Dedifferentiated amniotic fluid mesenchymal stem cell (primary cell): Measurements from ENCODE around the gene PIGP.
"Not testable (repeated sequence)": the region's sequence is repeated elsewhere in the genome, so short reads cannot be mapped to it uniquely, and the experiment has no call there.

Experiments
- DNase-seq: peaks from one replicate; pipeline ENCODE4 v3.0.0-alpha.2; 2016; ENCODE audit errors: extremely low spot score

The PIGP gene

DNA sequence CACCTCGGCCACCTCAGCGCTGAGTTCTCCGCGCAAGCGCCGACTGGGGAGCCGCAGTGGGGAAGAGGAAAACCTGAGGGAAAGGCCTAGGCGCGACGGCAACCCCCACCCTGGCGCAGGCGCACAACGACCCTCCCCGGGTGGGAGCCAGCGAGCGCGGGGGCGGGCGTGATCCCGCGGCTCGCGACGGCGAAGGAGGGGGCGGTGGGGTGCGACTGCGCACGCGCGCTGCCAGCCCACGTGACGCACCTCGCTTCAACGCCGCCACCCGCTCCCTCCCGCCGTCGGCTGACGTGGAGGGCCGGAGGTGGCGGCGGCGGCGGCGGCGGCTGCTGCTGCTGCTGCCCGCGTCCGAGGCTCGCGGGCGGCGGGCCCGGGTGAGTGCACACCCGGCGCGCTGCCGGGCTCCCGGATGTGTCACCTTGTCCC, at the start of gene PIGP, which contains the start of gene TTC3:
Gene PIGP, minus strand, starts transcription at position 84 of the 429 bp plus-strand sequence. CDS start 556 bp downstream, outside the sequence.
Gene TTC3, plus strand, starts transcription at position 267 of the 429 bp plus-strand sequence. CDS start 14,004 bp downstream, outside the sequence.
- peak; percentile 89 for DNase-seq

DNA sequence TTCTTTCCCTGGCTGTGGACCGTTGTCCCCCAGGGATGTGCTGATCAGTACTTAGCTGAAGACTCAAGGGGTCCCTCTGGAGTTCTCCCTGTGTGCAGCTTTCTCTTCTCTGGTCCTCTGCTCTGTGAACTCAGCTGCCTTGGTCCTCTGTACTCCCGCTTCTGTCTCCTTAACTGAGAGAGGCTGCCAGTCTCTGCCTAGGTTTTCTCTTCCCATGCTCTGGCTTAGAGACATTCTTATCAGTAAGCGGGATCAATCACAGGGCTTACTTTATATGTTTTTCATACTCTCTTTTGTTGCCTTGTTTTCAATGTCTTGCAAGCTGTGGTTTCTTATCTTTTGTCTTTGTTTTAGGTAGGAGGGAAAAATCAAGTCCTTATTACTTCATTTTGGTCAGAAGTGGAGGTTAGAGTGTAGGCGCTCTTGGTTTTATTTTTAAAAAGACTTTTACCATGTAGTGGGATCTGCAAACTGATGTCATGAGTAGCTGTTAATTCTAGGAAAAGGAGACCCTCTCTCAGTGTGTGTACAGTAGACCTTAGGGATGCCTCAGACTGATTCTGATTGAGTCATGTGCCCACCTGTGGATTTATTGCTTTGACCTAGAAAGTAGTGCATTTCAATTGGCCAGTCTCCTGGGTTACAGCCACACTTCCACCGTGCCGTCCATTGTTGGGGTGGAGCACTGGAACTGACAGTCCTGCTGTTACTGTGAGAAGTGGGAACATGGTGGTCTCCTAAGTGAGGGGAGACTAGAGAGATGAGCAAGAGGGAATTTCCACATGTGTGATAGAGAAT, 46.7 kb upstream of the PIGP start:
- no peak for DNase-seq

DNA sequence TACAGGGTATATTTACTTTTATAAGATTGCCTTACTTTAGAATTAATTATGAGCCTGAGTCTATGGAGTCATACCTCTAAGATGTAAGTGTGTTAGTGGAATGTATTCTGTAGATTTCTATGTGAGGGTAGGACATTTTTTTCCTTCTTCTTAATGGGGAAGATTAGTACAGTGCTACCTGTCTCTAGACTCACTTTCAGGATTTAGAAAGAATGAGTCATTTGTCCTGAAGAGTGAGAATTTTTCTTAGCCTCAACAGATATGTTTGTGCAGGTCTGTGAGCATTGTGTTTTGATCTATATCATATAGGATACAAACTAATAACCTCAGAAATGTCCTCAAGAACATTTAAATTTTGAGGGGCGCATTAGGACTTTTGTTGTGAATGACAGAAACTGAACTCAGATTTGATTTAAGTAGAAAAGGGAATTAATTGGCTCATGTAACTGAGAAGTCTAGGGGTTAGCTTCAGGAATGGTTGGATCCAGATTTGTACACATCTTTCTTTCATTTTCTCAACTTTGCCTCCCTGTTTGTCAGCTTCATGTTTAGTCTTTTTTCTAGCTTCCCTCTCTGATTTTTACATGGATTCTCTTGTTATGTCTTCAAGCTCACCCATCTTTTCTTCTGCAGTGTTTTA, 45.4 kb upstream of the PIGP start:
- no peak for DNase-seq

DNA sequence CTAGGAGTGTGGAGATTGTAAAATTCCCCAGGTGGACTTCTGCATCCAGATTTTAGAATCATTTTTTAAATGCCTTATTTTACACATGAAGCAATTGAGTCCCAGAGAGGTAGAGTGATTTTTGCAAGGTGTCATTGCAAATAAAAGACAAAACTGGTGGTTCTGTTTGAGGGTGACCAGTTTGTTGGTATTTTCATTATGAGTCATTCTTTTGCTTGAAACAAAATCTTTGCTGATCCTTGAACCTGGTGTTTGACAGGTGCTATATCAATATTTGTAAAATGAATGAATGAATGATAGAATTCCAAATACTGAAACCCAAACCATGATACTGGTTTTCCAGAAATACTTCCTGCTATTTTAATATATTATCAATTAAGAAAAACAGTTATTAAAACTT, 44.3 kb upstream of the PIGP start:
- no peak for DNase-seq

DNA sequence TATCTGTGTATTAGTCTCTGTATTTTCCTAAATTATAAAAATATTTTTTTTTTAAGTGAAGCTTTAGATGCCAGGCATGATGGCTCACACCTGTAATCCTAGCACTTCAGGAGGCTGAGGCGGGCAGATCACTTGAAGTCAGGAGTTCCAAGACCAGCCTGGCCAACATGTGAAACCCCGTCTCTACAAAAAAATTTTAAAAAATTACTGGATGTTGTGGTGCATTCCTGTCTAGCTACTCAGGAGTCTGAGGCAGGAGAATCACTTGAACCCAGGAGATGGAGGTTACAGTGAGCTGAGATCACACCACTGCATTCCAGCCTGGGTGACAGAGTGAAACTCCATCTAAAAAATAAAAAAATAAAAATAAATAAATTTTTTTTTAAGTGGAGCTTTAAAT, 43.6 kb upstream of the PIGP start:
- not testable (repeated sequence) for DNase-seq

DNA sequence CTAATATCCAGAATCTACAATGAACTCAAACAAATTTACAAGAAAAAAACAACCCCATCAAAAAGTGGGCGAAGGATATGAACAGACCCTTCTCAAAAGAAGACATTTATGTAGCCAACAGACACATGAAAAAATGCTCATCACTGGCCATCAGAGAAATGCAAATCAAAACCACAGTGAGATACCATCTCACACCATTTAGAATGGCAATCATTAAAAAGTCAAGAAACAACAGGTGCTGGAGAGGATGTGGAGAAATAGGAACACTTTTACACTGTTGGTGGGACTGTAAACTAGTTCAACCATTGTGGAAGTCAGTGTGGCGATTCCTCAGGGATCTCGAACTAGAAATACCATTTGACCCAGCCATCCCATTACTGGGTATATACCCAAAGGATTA, 41.4 kb upstream of the PIGP start:
- not testable (repeated sequence) for DNase-seq

GRCh38 chr21:37111029-37111428, 38.2 kb upstream of the PIGP start:
- not testable (repeated sequence) for DNase-seq

DNA sequence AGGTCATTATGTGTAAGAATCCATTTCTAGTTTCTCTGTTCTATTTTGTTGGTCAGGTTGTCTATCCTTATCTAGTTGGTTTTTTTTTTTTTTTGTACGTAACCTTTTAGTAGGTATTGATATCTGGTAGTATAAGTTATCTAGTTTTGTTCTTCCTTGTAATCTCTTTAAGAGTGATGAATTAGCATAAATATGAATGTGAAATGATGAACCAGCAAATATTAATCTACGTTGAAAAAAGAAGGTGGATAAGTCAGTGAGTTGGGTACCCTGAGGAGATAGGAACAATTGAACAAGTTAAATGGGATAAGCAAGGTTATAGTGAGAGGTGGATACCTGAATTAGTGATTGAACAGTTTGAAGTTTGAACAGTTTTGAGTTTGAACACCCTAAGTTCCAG, 34.1 kb upstream of the PIGP start:
- DNase-seq, result no peak

- DNase-seq, result not testable (repeated sequence)
Measured at GRCh38 chr21:37102746-37103145, 29.9 kb upstream of the PIGP start.

DNA sequence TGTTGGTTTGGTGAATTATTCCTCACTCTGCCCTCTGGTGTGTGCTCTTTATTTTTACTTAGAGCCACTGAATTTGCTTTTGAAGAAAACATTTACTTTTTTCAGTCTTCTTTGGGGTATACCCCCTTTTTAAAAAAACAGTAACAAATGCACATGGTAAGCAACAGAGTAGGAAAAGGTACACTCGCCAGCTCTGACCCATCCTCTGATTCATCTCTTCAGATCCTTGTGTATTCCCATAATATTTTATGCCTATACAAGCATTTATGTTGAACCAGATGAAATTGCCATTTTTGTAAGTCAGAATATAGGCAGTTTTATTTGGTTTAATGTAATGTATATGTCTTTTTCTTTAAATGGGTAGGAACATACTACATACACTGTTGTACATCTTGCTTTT, 28.5 kb upstream of the PIGP start:
- DNase-seq, result no peak

GRCh38 chr21:37100316-37100715, 27.4 kb upstream of the PIGP start:
- no peak for DNase-seq

DNA sequence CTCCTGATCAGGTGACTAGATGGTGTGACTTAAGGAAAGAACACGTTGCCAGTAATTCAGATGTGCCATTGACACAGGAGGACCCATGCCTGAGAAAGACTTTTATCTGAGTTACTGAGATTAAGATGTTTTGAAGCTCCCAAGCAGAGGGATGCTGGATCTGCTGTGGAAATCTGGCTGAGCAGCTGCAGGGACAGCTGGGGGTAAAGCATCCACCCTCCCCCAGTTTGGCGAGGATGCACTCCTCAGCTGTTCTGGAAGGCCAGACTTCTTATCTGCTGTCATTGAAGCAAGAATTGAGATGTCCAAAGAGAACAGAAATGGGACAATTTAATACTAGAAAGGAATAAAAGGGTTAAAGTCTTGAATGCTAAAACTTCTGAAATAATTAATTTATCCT, 25.9 kb upstream of the PIGP start:
- no peak for DNase-seq

GRCh38 chr21:37095821-37096220, 22.9 kb upstream of the PIGP start:
- DNase-seq, result no peak

GRCh38 chr21:37093977-37094376, 21.1 kb upstream of the PIGP start:
- DNase-seq, result no peak

DNA sequence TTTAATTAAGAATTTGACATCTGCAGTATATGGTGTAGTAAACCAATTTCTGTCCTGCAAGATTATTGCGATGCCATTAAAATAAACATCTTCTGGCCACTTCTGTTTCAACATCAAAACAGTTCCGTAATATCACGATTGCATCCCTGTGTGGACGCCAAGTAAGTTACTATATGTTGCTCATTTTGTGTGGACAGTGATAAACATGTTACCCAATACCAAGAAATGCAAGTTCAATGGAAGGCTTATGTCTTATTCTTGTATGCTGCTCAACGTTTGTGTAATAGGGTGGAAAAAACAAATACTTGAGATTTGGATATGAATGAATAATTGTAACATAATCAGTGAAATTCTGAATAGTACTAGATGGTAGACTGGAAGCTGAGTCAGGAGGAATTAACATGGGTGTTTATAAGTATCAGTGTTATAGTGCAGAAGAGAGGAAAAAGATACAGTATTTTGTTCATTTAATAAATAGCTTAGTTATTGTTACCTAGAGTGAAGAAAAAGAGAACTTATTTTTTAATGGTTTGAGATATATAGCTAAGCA, 15.4 kb upstream of the PIGP start:
- DNase-seq, result no peak

DNA sequence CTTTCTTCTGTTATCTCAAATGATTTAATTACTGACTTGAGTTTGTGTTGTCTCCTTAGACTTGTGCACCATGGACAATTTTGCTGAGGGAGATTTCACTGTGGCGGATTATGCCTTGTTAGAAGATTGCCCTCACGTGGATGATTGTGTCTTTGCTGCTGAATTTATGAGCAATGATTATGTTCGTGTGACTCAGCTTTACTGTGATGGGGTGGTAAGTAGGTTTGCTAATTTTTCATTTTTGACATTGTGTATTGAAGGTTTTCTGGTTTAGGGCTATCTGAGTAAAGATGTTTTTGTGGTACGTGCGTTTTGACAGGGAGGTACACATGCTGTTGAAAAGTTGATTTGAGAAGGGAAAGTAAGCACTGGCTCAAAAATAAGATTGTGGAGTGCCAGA, 14.3 kb upstream of the PIGP start:
- DNase-seq, result no peak

- no peak for DNase-seq
Measured at GRCh38 chr21:37085726-37086125, 12.9 kb upstream of the PIGP start.

DNA sequence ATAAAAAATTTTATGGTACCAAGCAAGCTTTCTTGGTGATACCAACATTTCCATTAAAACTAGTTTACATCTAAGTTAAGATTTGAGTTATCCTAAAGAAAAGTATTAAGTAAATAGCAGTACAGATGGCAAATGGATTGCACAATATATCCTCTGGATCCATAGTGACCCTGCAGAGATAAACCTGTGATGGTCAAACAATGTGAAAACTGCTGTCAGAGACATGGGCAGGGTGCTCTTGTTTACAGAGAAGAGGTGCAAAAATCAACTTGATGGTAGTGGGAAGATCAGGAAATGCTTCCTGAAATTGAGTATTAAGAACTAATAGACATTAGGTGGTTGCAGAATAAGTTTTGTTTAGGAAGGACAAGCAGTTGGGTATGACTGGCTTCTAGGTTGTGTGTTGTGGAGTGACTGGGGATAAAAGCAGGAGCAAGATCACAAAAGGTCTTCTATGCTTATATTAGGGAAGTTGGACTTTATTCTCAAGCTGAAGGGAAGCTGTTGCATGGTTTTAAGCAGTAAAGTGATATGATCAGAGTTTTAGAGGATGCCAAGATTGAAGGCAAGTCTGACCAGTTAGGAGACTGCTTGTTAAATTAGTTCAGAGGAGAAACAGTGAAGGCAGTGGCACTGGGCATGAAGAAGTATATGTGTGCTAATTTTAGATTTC, 10.1 kb upstream of the PIGP start:
- DNase-seq, result no peak

GRCh38 chr21:37082375-37082774, 9.5 kb upstream of the PIGP start:
- DNase-seq, result no peak

GRCh38 chr21:37079211-37079824, 6.4 kb upstream of the PIGP start:
- DNase-seq, result no peak

DNA sequence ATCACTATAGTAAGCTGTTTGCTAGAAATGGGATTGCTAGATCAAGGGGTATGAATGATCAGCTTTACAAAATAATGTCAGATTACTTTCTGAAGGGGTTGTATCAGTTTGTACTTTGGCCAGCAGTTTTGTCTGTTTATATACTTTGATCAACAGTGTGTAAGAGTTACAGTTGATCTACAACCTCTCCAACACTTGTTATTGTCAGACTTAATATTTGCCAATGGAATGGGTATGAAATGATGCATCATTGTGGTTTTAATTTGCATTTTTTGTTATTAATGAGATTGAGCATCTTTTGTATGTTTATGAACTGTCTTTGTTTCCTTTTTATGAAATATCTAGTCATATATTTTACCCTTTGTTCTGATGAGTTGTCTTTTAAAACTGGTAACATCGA, 4.5 kb upstream of the PIGP start:
- no peak for DNase-seq
